GM12878 (cell line): ENCODE results near the gene KLHL8. TPM values are rescaled to one million over a fixed set of nuclear protein-coding genes. Genes with fewer than 3 reads are reported as not detected.

Experiments used
- ATAC-seq: fragments of 200-7000 bp; cut with Tn5 transposase; 3 replicates; pipeline ENCODE4 v1.9.1; 2020; ENCODE audit warnings: mild to moderate bottlenecking, moderate library complexity
- BruUV-seq: library from RNA; stranded (reverse); fragments of 400-500 nt; replicated peaks from 2 replicates; lab custom pipeline; 2021; lab: Mats Ljungman, UMichigan
- CTCF ChIA-PET: fragments of 300-600 bp; sonication (Branson Sonifier 250); formaldehyde crosslinking; extraction: SDS; loops from one replicate; lab custom pipeline; 2021; ENCODE audit warnings: inconsistent platforms; lab: Yijun Ruan, JAX
- POLR2A ChIA-PET: fragments of 350-600 bp; formaldehyde crosslinking; extraction: SDS; loops from one replicate; lab custom pipeline; 2021; ENCODE audit warnings: inconsistent platforms; lab: Charles Lee
- RAD21 ChIA-PET: fragments of 300-600 bp; sonication (Branson Sonifier 250); formaldehyde crosslinking; loops from one replicate; lab custom pipeline; 2023; ENCODE audit warnings: antibody characterized with exemption; ENCODE audit not compliant: unreplicated experiment; lab: Charles Lee
- SMC1A ChIA-PET: fragments of 300-600 bp; sonication (Branson Sonifier 250); formaldehyde crosslinking; loops from one replicate; lab custom pipeline; 2023; ENCODE audit not compliant: unreplicated experiment, uncharacterized antibody; lab: Charles Lee
- DNase-seq: peaks from one replicate; pipeline ENCODE4 v3.0.0-alpha.2; 2011; ENCODE audit warnings: low read depth, low spot score
- FAIRE-seq: peaks from 3 replicates; lab custom pipeline; 2011; peaks lifted over from hg19 to GRCh38; lab: Jason Lieb, UNC
- H2AFZ ChIP-seq: 2 replicates; pipeline ENCODE4 v1.6.0; 2011; ENCODE audit warnings: low read depth, low read length, control low read depth; ENCODE audit not compliant: control insufficient read depth
- H3K27ac ChIP-seq: 2 replicates; pipeline ENCODE4 v1.5.1; 2011; ENCODE audit warnings: control low read depth; ENCODE audit not compliant: control insufficient read depth, insufficient read depth
- H3K27me3 ChIP-seq, 2 experiments: replicated peaks in 1 of 2; 2 replicates each; pipeline versions ENCODE4 v1.6.0 to v1.6.1; 2011; ENCODE audit warnings: low read length in 1 of 2; ENCODE audit not compliant: control insufficient read depth in 2 of 2, insufficient read depth in 2 of 2
- H3K36me3 ChIP-seq, 2 experiments: 2 replicates each; pipeline ENCODE4 v1.5.1; 2011; ENCODE audit warnings: low read length in 1 of 2; ENCODE audit not compliant: control insufficient read depth in 2 of 2, insufficient read depth in 2 of 2
- H3K4me1 ChIP-seq: 2 replicates; pipeline ENCODE4 v1.6.1; 2011; ENCODE audit warnings: mild to moderate bottlenecking, low read length, moderate library complexity, mixed read lengths; ENCODE audit not compliant: control insufficient read depth, insufficient read depth
- H3K4me2 ChIP-seq: 2 replicates; pipeline ENCODE4 v1.6.0; 2011; ENCODE audit warnings: control low read depth; ENCODE audit not compliant: control insufficient read depth, insufficient read depth
- H3K4me3 ChIP-seq: fragments of 200-600 bp; sonication (generic); 2 replicates; pipeline ENCODE4 v1.5.1; 2016
- H3K79me2 ChIP-seq: 2 replicates; pipeline ENCODE4 v1.6.0; 2011; ENCODE audit warnings: low read length; ENCODE audit not compliant: control insufficient read depth, insufficient read depth
- H3K9ac ChIP-seq: 2 replicates; pipeline ENCODE4 v1.8.0; 2011; ENCODE audit warnings: low read length, control low read depth, mixed read lengths; ENCODE audit not compliant: control insufficient read depth, insufficient read depth
- H3K9me3 ChIP-seq: replicated peaks from 3 replicates; pipeline ENCODE4 v1.5.1; 2011; ENCODE audit warnings: mild to moderate bottlenecking, low read length; ENCODE audit not compliant: control insufficient read depth, insufficient read depth
- H4K20me1 ChIP-seq: 2 replicates; pipeline ENCODE4 v1.6.0; 2011; ENCODE audit not compliant: control insufficient read depth, insufficient read depth
- CHD4 ChIP-seq: fragments of 200-600 bp; sonication (generic); IDR thresholded peaks from 2 replicates; pipeline ENCODE4 v1.6.1; 2016; ENCODE audit warnings: mild to moderate bottlenecking
- CTCF ChIP-seq, 3 experiments: IDR thresholded peaks in 2 of 3; conservative IDR thresholded peaks in 1 of 3; 2 replicates each; pipeline ENCODE4 v1.5.1; 2011; ENCODE audit warnings: low read depth in 3 of 3, low read length in 3 of 3, mild to moderate bottlenecking in 3 of 3, control low read depth in 2 of 3, moderate library complexity in 2 of 3, inconsistent platforms in 1 of 3, mixed read lengths in 1 of 3; ENCODE audit not compliant: control insufficient read depth in 2 of 3, insufficient read depth in 1 of 3; ENCODE audit errors: extremely low read depth in 1 of 3
- ELK1 ChIP-seq: IDR thresholded peaks from 2 replicates; pipeline ENCODE4 v1.6.1; 2012; ENCODE audit warnings: low read depth, low read length, improper control_type of control experiment
- HDGF ChIP-seq: fragments of 450-650 bp; IDR thresholded peaks from 2 replicates; pipeline ENCODE4 v1.6.1; 2016; ENCODE audit warnings: antibody characterized with exemption
- IKZF2 ChIP-seq, 2 experiments: fragments of 450-650 bp; IDR thresholded peaks; 2 replicates each; pipeline ENCODE4 v1.6.1; 2017; ENCODE audit warnings: mild to moderate bottlenecking in 2 of 2, moderate library complexity in 2 of 2
- IRF3 ChIP-seq: fragments of 450-650 bp; IDR thresholded peaks from 2 replicates; pipeline ENCODE4 v1.6.1; 2014; ENCODE audit warnings: mild to moderate bottlenecking
- KLF5 ChIP-seq: fragments of 450-650 bp; IDR thresholded peaks from 2 replicates; pipeline ENCODE4 v1.6.1; 2014; ENCODE audit warnings: mild to moderate bottlenecking; ENCODE audit not compliant: partially characterized antibody
- LARP7 ChIP-seq: fragments of 450-650 bp; IDR thresholded peaks from 2 replicates; pipeline ENCODE4 v1.6.1; 2017; ENCODE audit warnings: mild to moderate bottlenecking
- NFXL1 ChIP-seq: fragments of 450-650 bp; IDR thresholded peaks from 2 replicates; pipeline ENCODE4 v1.6.1; 2017; ENCODE audit warnings: antibody characterized with exemption, mild to moderate bottlenecking, borderline replicate concordance
- NFYA ChIP-seq: IDR thresholded peaks from 2 replicates; pipeline ENCODE4 v1.6.1; 2011; ENCODE audit warnings: low read depth, mild to moderate bottlenecking, low read length, improper control_type of control experiment, borderline replicate concordance
- NR2C2 ChIP-seq: IDR thresholded peaks from 2 replicates; pipeline ENCODE4 v1.6.1; 2011; ENCODE audit warnings: borderline replicate concordance, low read depth; ENCODE audit not compliant: control insufficient read depth, insufficient read length
- POLR2A ChIP-seq: IDR thresholded peaks from 2 replicates; pipeline ENCODE4 v1.6.1; 2011; ENCODE audit warnings: low read depth, mild to moderate bottlenecking, low read length
- RAD21 ChIP-seq: IDR thresholded peaks from 2 replicates; pipeline ENCODE4 v1.6.1; 2011; ENCODE audit warnings: mild to moderate bottlenecking, low read depth, low read length, moderate library complexity; ENCODE audit not compliant: insufficient read depth
- RELB ChIP-seq: fragments of 450-650 bp; IDR thresholded peaks from 2 replicates; pipeline ENCODE4 v1.6.1; 2017; ENCODE audit warnings: low read depth, mild to moderate bottlenecking, moderate library complexity
- SMAD5 ChIP-seq: IDR thresholded peaks from 2 replicates; pipeline ENCODE4 v1.6.1; 2016; ENCODE audit warnings: antibody characterized with exemption, low read depth
- SMARCA5 ChIP-seq: fragments of 450-650 bp; IDR thresholded peaks from 2 replicates; pipeline ENCODE4 v1.6.1; 2017; ENCODE audit warnings: mild to moderate bottlenecking
- TBL1XR1 ChIP-seq: IDR thresholded peaks from 2 replicates; pipeline ENCODE4 v1.6.1; 2012; ENCODE audit warnings: low read depth, low read length, improper control_type of control experiment
- YY1 ChIP-seq: IDR thresholded peaks from 2 replicates; pipeline ENCODE4 v1.6.1; 2011; ENCODE audit warnings: low read depth, mild to moderate bottlenecking, low read length
- ZNF622 ChIP-seq: fragments of 450-650 bp; IDR thresholded peaks from 2 replicates; pipeline ENCODE4 v1.6.1; 2017; ENCODE audit warnings: mild to moderate bottlenecking, inconsistent platforms
- WGBS: methylation state at CpG from one replicate; pipeline ENCODE4 v1.1.6; 2016; ENCODE audit warnings: low lambda C conversion rate; ENCODE audit not compliant: insufficient replicate concordance, insufficient coverage; ENCODE audit errors: missing lambda C conversion rate; 5-methylcytosine and 5-hydroxymethylcytosine counted together
- in situ Hi-C: fragments of 300-500 bp; cut with MboI; formaldehyde crosslinking; loops from 9 replicates; pipeline ENCODE4 v1.14.3; 2018; ENCODE audit warnings: mixed read lengths
- intact Hi-C: fragments of 100-400 bp; cut with micrococcal nuclease; formaldehyde crosslinking; loops from one replicate; pipeline ENCODE4 v1.14.2; 2022; ENCODE audit not compliant: unreplicated experiment
- polyA plus RNA-seq, 11 experiments: library from polyadenylated mRNA; depleted of rRNA in 4 of 11; unstranded in 6 of 11; stranded (reverse) in 5 of 11; fragments of >200 nt; fragmentation: Nextera tagmentation in 4 of 11; fragmentation: Illumina TruSeq in 1 of 11; extraction: Ambion mirVana in 4 of 11; extraction: Trizol in 1 of 11; gene quantifications; 1 replicate in 1 of 11; 2 replicates in 10 of 11; pipeline versions ENCODE4 v1.2.1 to v1.2.3, GENCODE V29; 2011 to 2016; ENCODE audit warnings: inconsistent platforms in 2 of 11, missing spikeins in 2 of 11, low read depth in 1 of 11
- total RNA-seq, 4 experiments: library from RNA; depleted of rRNA in 3 of 4; stranded (reverse); fragments of >200 nt in 3 of 4; fragmentation: Illumina TruSeq in 1 of 4; extraction: Trizol in 1 of 4; gene quantifications; 2 replicates each; pipeline versions ENCODE4 v1.2.1 to v1.2.3, GENCODE V29; 2013 to 2021

Gene KLHL8
- total and polyA plus RNA-seq, 10 of the 15 experiments (the other 5 are each of a cell fraction or from before 2014, with no cell fraction given): 4.5 to 13.1 (median 9.0) TPM

GRCh38 chr4:87151730-87152129 lies 68.7 kb downstream of the KLHL8 start:
- POLR2A ChIA-PET: interaction anchor here (1.2 to 1.7 kb wide), 3 partner anchors 66 to 231 kb away, joined by 3 to 4 read pairs (median 3); no protein-coding TSS in a partner anchor
- Histone ChIP-seq H3K79me2 (no peaks in the 10 kb centered on the region), H3K4me3 (no peak overlapping the region), H3K4me1 (no peaks in the 10 kb centered on the region), H3K9me3 (no peaks in the 10 kb centered on the region), H3K4me2 (no peak overlapping the region), H3K36me3 (no peaks in the 10 kb centered on the region), H2AFZ (no peak overlapping the region), H3K27ac (no peak overlapping the region), H3K9ac (no peak overlapping the region), H4K20me1 (no peaks in the 10 kb centered on the region), H3K27me3 (no peaks in the 10 kb centered on the region)
- TF ChIP-seq LARP7 (no peak), IRF3 (no peak), SMARCA5 (no peak), IKZF2 (IDR thresholded peaks at IDR 0.05) (no peak), SMAD5 (no peak), CHD4 (no peak), CTCF (IDR thresholded peaks at IDR 0.05 in 2 of 3, conservative IDR thresholded peaks at IDR 0.05 in 1 of 3; ENCODE audit: control insufficient read depth in 2 of 3, extremely low read depth in 1 of 3, insufficient read depth in 1 of 3, low read depth in 3 of 3, low read length in 3 of 3) (no peak), NFYA (no peak), NR2C2 (no peak), ELK1 (no peak), ZNF622 (no peak), HDGF (no peak), POLR2A (no peak), KLF5 (no peak), TBL1XR1 (no peak), YY1 (no peak), NFXL1 (no peak), RELB (no peak), RAD21 (no peak)
- intact Hi-C loops: loop anchor here (2.0 kb wide), 1 partner anchor 313 kb away; no protein-coding TSS in a partner anchor
- FAIRE-seq: no peak
- in situ Hi-C loops: loop anchor here (25.0 kb wide), 1 partner anchor 686 kb away; the partner anchor contains the start of gene MEPE
- no peak for DNase-seq
- no peak for ATAC-seq
- SMC1A ChIA-PET: interaction anchor here (1.0 to 4.7 kb wide), 12 partner anchors 18 to 313 kb away, joined by 3 to 79 read pairs (median 12); partner anchors contain the start of genes HSD17B11 and KLHL8
- CTCF ChIA-PET: interaction anchor here (0.6 to 5.2 kb wide), 23 partner anchors 11 to 317 kb away, joined by 3 to 130 read pairs (median 10); no protein-coding TSS in a partner anchor
- RAD21 ChIA-PET: interaction anchor here (1.2 to 4.0 kb wide), 4 partner anchors 58 to 313 kb away, joined by 3 to 61 read pairs (median 22); no protein-coding TSS in a partner anchor
- 96% methylated on average over 1 of the region's 1 CpG for WGBS
- BruUV-seq: no TSS peak
